ENCODE data around the gene STAT4. TPM values are rescaled to one million over a fixed set of nuclear protein-coding genes. Genes with fewer than 3 reads are reported as not detected.

The STAT4 gene
- total and polyA plus RNA-seq, 4 donors, result 2.5 to 11.5 (median 5.6) TPM

- 69 to 72% methylated on average over 10 of the region's 10 CpGs for WGBS, 2 donors
- TF ChIP-seq, protein P1, sequence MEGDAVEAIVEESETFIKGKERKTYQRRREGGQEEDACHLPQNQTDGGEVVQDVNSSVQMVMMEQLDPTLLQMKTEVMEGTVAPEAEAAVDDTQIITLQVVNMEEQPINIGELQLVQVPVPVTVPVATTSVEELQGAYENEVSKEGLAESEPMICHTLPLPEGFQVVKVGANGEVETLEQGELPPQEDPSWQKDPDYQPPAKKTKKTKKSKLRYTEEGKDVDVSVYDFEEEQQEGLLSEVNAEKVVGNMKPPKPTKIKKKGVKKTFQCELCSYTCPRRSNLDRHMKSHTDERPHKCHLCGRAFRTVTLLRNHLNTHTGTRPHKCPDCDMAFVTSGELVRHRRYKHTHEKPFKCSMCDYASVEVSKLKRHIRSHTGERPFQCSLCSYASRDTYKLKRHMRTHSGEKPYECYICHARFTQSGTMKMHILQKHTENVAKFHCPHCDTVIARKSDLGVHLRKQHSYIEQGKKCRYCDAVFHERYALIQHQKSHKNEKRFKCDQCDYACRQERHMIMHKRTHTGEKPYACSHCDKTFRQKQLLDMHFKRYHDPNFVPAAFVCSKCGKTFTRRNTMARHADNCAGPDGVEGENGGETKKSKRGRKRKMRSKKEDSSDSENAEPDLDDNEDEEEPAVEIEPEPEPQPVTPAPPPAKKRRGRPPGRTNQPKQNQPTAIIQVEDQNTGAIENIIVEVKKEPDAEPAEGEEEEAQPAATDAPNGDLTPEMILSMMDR (IDR thresholded peaks at IDR 0.05; ENCODE audit: control extremely low read depth, extremely low read depth), result no peak
- H3K4me3 ChIP-seq, result no peak overlapping the region
- no peak overlapping the region for H3K27ac ChIP-seq (ENCODE audit: low read depth in 1 of 2, low read length in 1 of 2)
- DNase-seq, result no peak
- H3K9ac ChIP-seq (ENCODE audit: insufficient read depth in 1 of 2, low read length in 2 of 2), result no peak overlapping the region
- H3K27me3 ChIP-seq (ENCODE audit: control insufficient read depth in 3 of 3, insufficient read depth in 3 of 3, low read length in 2 of 3), result no peaks in the 10 kb centered on the region
- no peaks in the 10 kb centered on the region for H3K9me3 ChIP-seq (ENCODE audit: control insufficient read depth in 4 of 4, insufficient read depth in 3 of 4, low read length in 3 of 4)
- peaks cover 0 to 21% (median 9%) of the 10 kb centered on the region in 5 donors for H3K4me1 ChIP-seq (ENCODE audit: control insufficient read depth in 5 of 5, insufficient read depth in 5 of 5, low read length in 5 of 5)
- H3K36me3 ChIP-seq (ENCODE audit: control insufficient read depth in 4 of 4, insufficient read depth in 4 of 4, low read length in 4 of 4), result no peaks in the 10 kb centered on the region
- ATAC-seq (ENCODE audit: insufficient read depth, low FRiP score), result no peak
These were observed 121.4 kb downstream of the STAT4 start for GRCh38 chr2:191029280-191029950.

DNA sequence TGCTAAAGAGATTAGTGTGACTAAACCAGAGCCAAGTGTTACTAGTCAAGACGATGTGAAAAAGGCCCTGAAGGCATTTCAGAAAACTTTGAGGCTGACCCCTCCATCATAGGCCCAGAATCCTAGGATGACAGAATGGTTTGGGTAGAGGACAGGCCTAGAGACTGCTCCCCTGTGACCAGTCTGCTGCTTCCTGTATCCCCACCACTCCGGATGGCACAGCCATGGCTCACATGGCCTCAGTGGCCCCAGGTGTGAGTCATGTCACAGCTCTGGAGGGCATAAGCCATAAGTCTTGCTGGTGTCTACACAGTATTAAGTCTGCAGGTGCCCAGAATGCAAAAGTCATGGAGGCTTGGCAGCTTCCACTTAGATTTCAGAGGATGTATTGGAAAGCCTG lies 124.4 kb downstream of the STAT4 start:
- TF ChIP-seq, protein P1 (IDR thresholded peaks at IDR 0.05; ENCODE audit: control extremely low read depth, extremely low read depth), result no peak
- Histone ChIP-seq H3K4me3 (no peak overlapping the region), H3K4me1 (ENCODE audit: control insufficient read depth in 5 of 5, insufficient read depth in 5 of 5, low read length in 5 of 5) (peaks cover 0 to 4% (median 4%) of the 10 kb centered on the region in 5 donors), H3K9me3 (ENCODE audit: control insufficient read depth in 4 of 4, insufficient read depth in 3 of 4, low read length in 3 of 4) (no peaks in the 10 kb centered on the region), H3K9ac (ENCODE audit: insufficient read depth in 1 of 2, low read length in 2 of 2) (no peak overlapping the region), H3K36me3 (ENCODE audit: control insufficient read depth in 4 of 4, insufficient read depth in 4 of 4, low read length in 4 of 4) (no peaks in the 10 kb centered on the region), H3K27me3 (ENCODE audit: control insufficient read depth in 3 of 3, insufficient read depth in 3 of 3, low read length in 2 of 3) (no peaks in the 10 kb centered on the region), H3K27ac (ENCODE audit: low read depth in 1 of 2, low read length in 1 of 2) (no peak overlapping the region)
- ATAC-seq (ENCODE audit: insufficient read depth, low FRiP score) (no peak), DNase-seq (no peak)
- WGBS, 2 donors, result 42 to 46% methylated on average over 2 of the region's 2 CpGs

- TF ChIP-seq, protein P1 (IDR thresholded peaks at IDR 0.05; ENCODE audit: control extremely low read depth, extremely low read depth), result no peak
- ATAC-seq (ENCODE audit: insufficient read depth, low FRiP score) (no peak), DNase-seq (no peak)
- Histone ChIP-seq H3K27ac (ENCODE audit: low read depth in 1 of 2, low read length in 1 of 2) (no peak overlapping the region), H3K9ac (ENCODE audit: insufficient read depth in 1 of 2, low read length in 2 of 2) (no peak overlapping the region), H3K4me1 (ENCODE audit: control insufficient read depth in 5 of 5, insufficient read depth in 5 of 5, low read length in 5 of 5) (peaks cover 0 to 8% (median 6%) of the 10 kb centered on the region in 5 donors), H3K4me3 (no peak overlapping the region), H3K9me3 (ENCODE audit: control insufficient read depth in 4 of 4, insufficient read depth in 3 of 4, low read length in 3 of 4) (no peaks in the 10 kb centered on the region), H3K36me3 (ENCODE audit: control insufficient read depth in 4 of 4, insufficient read depth in 4 of 4, low read length in 4 of 4) (no peaks in the 10 kb centered on the region), H3K27me3 (ENCODE audit: control insufficient read depth in 3 of 3, insufficient read depth in 3 of 3, low read length in 2 of 3) (no peaks in the 10 kb centered on the region)
- 13 to 51% methylated on average over 1 of the region's 1 CpG for WGBS, 2 donors
These were observed 125.7 kb downstream of the STAT4 start for GRCh38 chr2:191025135-191025534.
